Renal cortical epithelial cell (primary cell): ENCODE measurements around the gene TNNC1. TPM values are rescaled to one million over a fixed set of nuclear protein-coding genes. Genes with fewer than 3 reads are reported as not detected.

ENCODE experiments used
- DNase-seq: peaks from one replicate; pipeline ENCODE4 v3.0.0-alpha.2; 2011; ENCODE audit warnings: low read depth
- total RNA-seq: library from RNA; depleted of rRNA; stranded (reverse); fragments of >200 nt; gene quantifications from 2 replicates; pipeline ENCODE4 v1.2.3, GENCODE V29; 2014

Gene TNNC1
- total RNA-seq, 1 donor from 2014 or later = 0.30 TPM

GRCh38 chr3:52401551-52401950 is 52.3 kb downstream of the TNNC1 start:
- DNase-seq = no peak

Other genes starting within 250 kb of the TNNC1 start
- not detected in 2 replicates for gene TLR9, start 228.4 kb downstream of the TNNC1 start, total RNA-seq
- 95.2 and 174 TPM in 2 replicates for gene TWF2, start 214.9 kb downstream of the TNNC1 start, total RNA-seq
- gene PPM1M, start 208.3 kb downstream of the TNNC1 start, total RNA-seq = 14.8 and 18.3 TPM in 2 replicates
- 73.5 and 90.8 TPM in 2 replicates for gene WDR82, start 175.4 kb downstream of the TNNC1 start, total RNA-seq
- gene GLYCTK, start 166.2 kb downstream of the TNNC1 start, total RNA-seq = 4.2 and 11.3 TPM in 2 replicates
- gene DNAH1, start 137.7 kb downstream of the TNNC1 start, total RNA-seq = 0.35 and 2.3 TPM in 2 replicates
- 63.0 and 69.7 TPM in 2 replicates for gene BAP1, start 44.0 kb downstream of the TNNC1 start, total RNA-seq
- 3.5 and 9.0 TPM in 2 replicates for gene PHF7, start 43.4 kb downstream of the TNNC1 start, total RNA-seq
- gene SEMA3G, start 8.9 kb downstream of the TNNC1 start, total RNA-seq = 0.05 and 0.17 TPM in 2 replicates
- gene NISCH, start 1.6 kb upstream of the TNNC1 start, total RNA-seq = 40.8 and 111 TPM in 2 replicates
- 0.50 and 0.69 TPM in 2 replicates for gene STAB1, start 41.3 kb upstream of the TNNC1 start, total RNA-seq
- 20.3 and 27.7 TPM in 2 replicates for gene NT5DC2, start 79.8 kb upstream of the TNNC1 start, total RNA-seq
- gene UQCC5, start 82.6 kb upstream of the TNNC1 start, total RNA-seq = 0.69 and 2.4 TPM in 2 replicates
- gene PBRM1, start 231.9 kb upstream of the TNNC1 start, total RNA-seq = 43.6 and 91.2 TPM in 2 replicates
- 113 and 177 TPM in 2 replicates for gene GNL3, start 232.0 kb upstream of the TNNC1 start, total RNA-seq